Gastrocnemius medialis (tissue), 4 donors: ENCODE data around the gene MNAT1.
A peak's percentile ranks its signal among the peaks of the same experiment; 100 is the strongest.

Experiments
- POLR2A ChIP-seq, 2 donors: fragments of 450-650 bp; IDR thresholded peaks; one replicate each; pipeline ENCODE4 v1.6.1; 2017; ENCODE audit warnings: antibody characterized with exemption in 2 of 2, mild to moderate bottlenecking in 2 of 2, moderate library complexity in 2 of 2
- TF ChIP-seq, protein P1 (sequence below), 5 experiments: fragments of 450-650 bp in 3 of 5; fragments of 200-600 bp in 2 of 5; sonication (generic) in 2 of 5; IDR thresholded peaks in 4 of 5; conservative IDR thresholded peaks in 1 of 5; 1 replicate in 4 of 5; 2 replicates in 1 of 5; pipeline ENCODE4 v1.5.1; 2016 to 2019; ENCODE audit warnings: antibody characterized with exemption in 5 of 5, mild to moderate bottlenecking in 3 of 5, moderate library complexity in 3 of 5

- TF ChIP-seq, protein P1, sequence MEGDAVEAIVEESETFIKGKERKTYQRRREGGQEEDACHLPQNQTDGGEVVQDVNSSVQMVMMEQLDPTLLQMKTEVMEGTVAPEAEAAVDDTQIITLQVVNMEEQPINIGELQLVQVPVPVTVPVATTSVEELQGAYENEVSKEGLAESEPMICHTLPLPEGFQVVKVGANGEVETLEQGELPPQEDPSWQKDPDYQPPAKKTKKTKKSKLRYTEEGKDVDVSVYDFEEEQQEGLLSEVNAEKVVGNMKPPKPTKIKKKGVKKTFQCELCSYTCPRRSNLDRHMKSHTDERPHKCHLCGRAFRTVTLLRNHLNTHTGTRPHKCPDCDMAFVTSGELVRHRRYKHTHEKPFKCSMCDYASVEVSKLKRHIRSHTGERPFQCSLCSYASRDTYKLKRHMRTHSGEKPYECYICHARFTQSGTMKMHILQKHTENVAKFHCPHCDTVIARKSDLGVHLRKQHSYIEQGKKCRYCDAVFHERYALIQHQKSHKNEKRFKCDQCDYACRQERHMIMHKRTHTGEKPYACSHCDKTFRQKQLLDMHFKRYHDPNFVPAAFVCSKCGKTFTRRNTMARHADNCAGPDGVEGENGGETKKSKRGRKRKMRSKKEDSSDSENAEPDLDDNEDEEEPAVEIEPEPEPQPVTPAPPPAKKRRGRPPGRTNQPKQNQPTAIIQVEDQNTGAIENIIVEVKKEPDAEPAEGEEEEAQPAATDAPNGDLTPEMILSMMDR (IDR thresholded peaks at IDR 0.05 in 4 of 5, conservative IDR thresholded peaks at IDR 0.05 in 1 of 5), result peak; percentile 22 to 73 (median 42)
- peak in 1 of 2 donors; percentile 7 for TF ChIP-seq POLR2A (IDR thresholded peaks at IDR 0.05)
Observed at GRCh38 chr14:60721326-60722106, 13.0 kb upstream of the MNAT1 start.
